Stomach (tissue), 9 donors: ENCODE data around the gene DYSF. TPM values are rescaled to one million over a fixed set of nuclear protein-coding genes. Genes with fewer than 3 reads are reported as not detected.

ENCODE experiments used
- DNase-seq, 2 donors: peaks; one replicate each; pipeline versions ENCODE4 v3.0.0 to v3.0.0-alpha.2; 2013 to 2019
- H3K27ac ChIP-seq, 5 donors: fragments of 200-600 bp in 4 of 5; sonication (generic) in 4 of 5; one replicate each; pipeline ENCODE4 v1.5.1; 2013 to 2019; ENCODE audit warnings: mild to moderate bottlenecking in 1 of 5, moderate library complexity in 1 of 5
- H3K27me3 ChIP-seq, 3 donors: fragments of 200-600 bp; sonication (generic); one replicate each; pipeline ENCODE4 v1.5.1; 2017 to 2019; ENCODE audit warnings: mixed run types in 1 of 3
- H3K36me3 ChIP-seq, 4 donors: fragments of 200-600 bp; sonication (generic); 1 replicate in 3 of 4; 2 replicates in 1 of 4; pipeline ENCODE4 v1.5.1; 2016 to 2019
- H3K4me1 ChIP-seq, 4 donors: fragments of 200-600 bp; sonication (generic); one replicate each; pipeline ENCODE4 v1.5.1; 2016 to 2019
- H3K4me3 ChIP-seq, 4 donors: fragments of 200-600 bp; sonication (generic) in 3 of 4; one replicate each; pipeline ENCODE4 v1.5.1; 2016 to 2019; ENCODE audit warnings: mild to moderate bottlenecking in 1 of 4
- H3K9me3 ChIP-seq, 4 donors: fragments of 200-600 bp; sonication (generic); one replicate each; pipeline ENCODE4 v1.5.1; 2016 to 2019
- CTCF ChIP-seq, 7 experiments: fragments of 450-650 bp in 4 of 7; fragments of 200-600 bp in 3 of 7; sonication (generic) in 3 of 7; IDR thresholded peaks; one replicate each; pipeline ENCODE4 v1.5.1; 2016 to 2019; ENCODE audit warnings: antibody characterized with exemption in 7 of 7, control low read depth in 2 of 7, mild to moderate bottlenecking in 1 of 7
- EP300 ChIP-seq: sonication (generic); formaldehyde crosslinking; IDR thresholded peaks from one replicate; pipeline ENCODE4 v1.6.1; 2017; ENCODE audit warnings: antibody characterized with exemption
- POLR2A ChIP-seq, 4 donors: fragments of 450-650 bp; IDR thresholded peaks; one replicate each; pipeline ENCODE4 v1.6.1; 2016; ENCODE audit warnings: antibody characterized with exemption in 4 of 4, control low read depth in 2 of 4, mild to moderate bottlenecking in 1 of 4, moderate library complexity in 1 of 4
- POLR2AphosphoS5 ChIP-seq, 3 donors: sonication (generic); formaldehyde crosslinking; IDR thresholded peaks; one replicate each; pipeline ENCODE4 v1.6.1; 2016; ENCODE audit warnings: antibody characterized with exemption in 3 of 3
- WGBS, 5 donors: extraction: QIAGEN DNeasy Blood & Tissue Kit in 3 of 5; methylation state at CpG; one replicate each; pipeline versions ENCODE4 v1.1.5 to v1.1.7; 2013 to 2018; 5-methylcytosine and 5-hydroxymethylcytosine counted together
- intact Hi-C: fragments of 100-400 bp; cut with DNase I; formaldehyde crosslinking; loops from one replicate; pipeline ENCODE4 v1.15.1; 2023; ENCODE audit warnings: low total_unique reads
- polyA plus RNA-seq, 3 donors: library from polyadenylated mRNA; stranded (reverse); fragments of 200-250 nt; gene quantifications; one replicate each; pipeline ENCODE4 v1.2.3, GENCODE V29; 2013
- total RNA-seq, 5 donors: library from RNA; depleted of rRNA; stranded (reverse); fragments of >200 nt; gene quantifications; one replicate each; pipeline versions ENCODE4 v1.1.0 to v1.2.3, GENCODE V29; 2014 to 2016
- donor health status: healthy with polysubstance abuse.
- donor health status: Bipolar disorder and iron deficiency.
- donor health status: healthy.

Gene DYSF
- total and polyA plus RNA-seq, 8 donors: 2.1 to 13.4 (median 6.1) TPM

- Histone ChIP-seq H3K27ac (no peak overlapping the region), H3K27me3 (peaks cover 0 to 5% (median 0%) of the 10 kb centered on the region in 3 donors), H3K4me3 (no peak overlapping the region), H3K36me3 (peaks cover 0 to 28% (median 7%) of the 10 kb centered on the region in 4 donors), H3K4me1 (no peaks in the 10 kb centered on the region), H3K9me3 (no peaks in the 10 kb centered on the region)
- no peak for DNase-seq
- intact Hi-C loops: no loop called here
- TF ChIP-seq POLR2AphosphoS5 (IDR thresholded peaks at IDR 0.05): no peak
- no peak for TF ChIP-seq CTCF (IDR thresholded peaks at IDR 0.05)
- no peak for TF ChIP-seq EP300
- 78 to 91% (median 85%) methylated on average over 4 of the region's 4 CpGs for WGBS, 5 donors
Observed at GRCh38 chr2:71534826-71535225, 81.5 kb downstream of the DYSF start.

- no peaks in the 10 kb centered on the region for H3K9me3 ChIP-seq
- DNase-seq: no peak
- no peak overlapping the region for H3K4me3 ChIP-seq
- H3K27me3 ChIP-seq: peaks cover 0 to 5% (median 0%) of the 10 kb centered on the region in 3 donors
- 78 to 91% (median 83%) methylated on average over 7 of the region's 7 CpGs for WGBS, 5 donors
- H3K36me3 ChIP-seq: peaks cover 0 to 28% (median 7%) of the 10 kb centered on the region in 4 donors
- H3K4me1 ChIP-seq: no peaks in the 10 kb centered on the region
- intact Hi-C loops: no loop called here
- TF ChIP-seq EP300 (no peak), POLR2A (IDR thresholded peaks at IDR 0.05) (no peak), POLR2AphosphoS5 (IDR thresholded peaks at IDR 0.05) (no peak)
- H3K27ac ChIP-seq: no peak overlapping the region
Observed at GRCh38 chr2:71535526-71535925, 82.2 kb downstream of the DYSF start.

GRCh38 chr2:71536226-71536671 is 82.9 kb downstream of the DYSF start:
- WGBS, 5 donors: 90 to 95% (median 93%) methylated on average over 18 of the region's 18 CpGs
- no peak for DNase-seq
- Histone ChIP-seq H3K36me3 (peaks cover 0 to 28% (median 7%) of the 10 kb centered on the region in 4 donors), H3K4me3 (no peak overlapping the region), H3K9me3 (no peaks in the 10 kb centered on the region), H3K4me1 (no peaks in the 10 kb centered on the region), H3K27ac (no peak overlapping the region), H3K27me3 (peaks cover 0 to 5% (median 0%) of the 10 kb centered on the region in 3 donors)
- intact Hi-C loops: no loop called here
- no peak for TF ChIP-seq EP300
- no peak for TF ChIP-seq POLR2AphosphoS5 (IDR thresholded peaks at IDR 0.05)
- no peak for TF ChIP-seq POLR2A (IDR thresholded peaks at IDR 0.05)
- no peak for TF ChIP-seq CTCF (IDR thresholded peaks at IDR 0.05)

- WGBS, 5 donors: 78 to 99% (median 88%) methylated on average over 3 of the region's 3 CpGs
- no peak overlapping the region for H3K27ac ChIP-seq
- TF ChIP-seq POLR2AphosphoS5 (IDR thresholded peaks at IDR 0.05) (no peak), CTCF (IDR thresholded peaks at IDR 0.05) (no peak), EP300 (no peak), POLR2A (IDR thresholded peaks at IDR 0.05) (no peak)
- H3K36me3 ChIP-seq: peaks cover 0 to 28% (median 7%) of the 10 kb centered on the region in 4 donors
- no peaks in the 10 kb centered on the region for H3K27me3 ChIP-seq
- no peak overlapping the region for H3K4me3 ChIP-seq
- intact Hi-C loops: no loop called here
- H3K9me3 ChIP-seq: no peaks in the 10 kb centered on the region
- H3K4me1 ChIP-seq: no peaks in the 10 kb centered on the region
- DNase-seq: no peak
Observed at GRCh38 chr2:71538241-71538640, 84.9 kb downstream of the DYSF start.

GRCh38 chr2:71538656-71539265 is 85.4 kb downstream of the DYSF start:
- Histone ChIP-seq H3K9me3 (no peaks in the 10 kb centered on the region), H3K27ac (no peak overlapping the region), H3K4me3 (no peak overlapping the region), H3K36me3 (peaks cover 0 to 28% (median 7%) of the 10 kb centered on the region in 4 donors), H3K4me1 (no peaks in the 10 kb centered on the region), H3K27me3 (no peaks in the 10 kb centered on the region)
- intact Hi-C loops: no loop called here
- no peak for DNase-seq
- WGBS, 5 donors: 79 to 83% (median 81%) methylated on average over 11 to 12 of the region's 12 CpGs
- no peak for TF ChIP-seq POLR2A (IDR thresholded peaks at IDR 0.05)
- no peak for TF ChIP-seq CTCF (IDR thresholded peaks at IDR 0.05)
- TF ChIP-seq EP300: no peak
- no peak for TF ChIP-seq POLR2AphosphoS5 (IDR thresholded peaks at IDR 0.05)
